NCI-H2196 treated with DMSO at 0.1 percent for 48 hours (cell line): Measurements from ENCODE around the gene TMEM178A.

Experiments used
- DNase-seq: peaks from one replicate; lab custom pipeline; 2025; ENCODE audit not compliant: unreplicated experiment; lab: John Stamatoyannopoulos, UW

TMEM178A gene

DNA sequence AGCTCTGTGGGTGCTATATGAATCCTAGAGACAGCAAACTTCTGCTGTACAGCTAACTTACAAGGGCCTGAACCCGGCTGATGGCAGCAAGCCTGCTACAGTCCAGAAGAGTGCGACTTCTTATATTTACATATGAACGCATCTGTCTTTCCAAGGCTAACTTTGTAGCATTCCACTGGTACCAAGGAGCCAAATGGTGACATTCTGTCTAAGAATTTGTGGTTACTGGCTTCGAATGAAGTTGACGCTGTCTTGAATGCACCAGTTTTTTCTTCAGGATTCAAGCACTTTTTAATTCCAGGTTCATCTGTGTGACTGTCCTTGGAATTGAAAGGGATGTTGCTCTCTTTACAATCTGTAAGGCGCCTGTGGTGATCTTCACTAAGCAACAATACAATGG is 70.9 kb downstream of the TMEM178A start:
- no peak for DNase-seq

GRCh38 chr2:39737661-39738060 is 71.9 kb downstream of the TMEM178A start:
- no peak for DNase-seq

GRCh38 chr2:39738936-39739335 is 73.2 kb downstream of the TMEM178A start:
- no peak for DNase-seq

- no peak for DNase-seq
Measured at GRCh38 chr2:39739386-39739785, 73.7 kb downstream of the TMEM178A start.

DNA sequence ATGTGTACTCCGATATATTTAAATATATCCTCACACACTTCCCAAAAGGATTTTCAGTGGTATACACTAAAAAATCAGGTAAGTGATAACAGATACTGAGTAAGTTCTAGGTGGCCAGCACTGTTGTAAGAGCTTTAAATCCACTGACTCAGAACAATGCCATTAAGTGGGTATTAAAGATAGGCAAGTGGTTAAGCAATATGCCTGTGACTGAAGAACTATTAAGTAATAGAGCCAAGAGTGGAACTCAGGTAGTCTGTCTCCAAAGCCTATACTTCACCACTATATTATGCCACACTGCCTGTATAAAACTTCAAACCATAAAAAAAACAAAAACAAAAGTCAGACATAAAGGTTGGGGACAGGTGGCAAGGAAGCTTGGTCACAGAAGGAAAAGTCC is 76.2 kb downstream of the TMEM178A start:
- DNase-seq, result no peak

GRCh38 chr2:39743269-39743776 is 77.6 kb downstream of the TMEM178A start:
- DNase-seq, result no peak

- no peak for DNase-seq
Measured at GRCh38 chr2:39755466-39755865, 89.7 kb downstream of the TMEM178A start.

GRCh38 chr2:39757156-39757555 is 91.4 kb downstream of the TMEM178A start:
- DNase-seq, result no peak

- no peak for DNase-seq
Measured at GRCh38 chr2:39762448-39762847, 96.7 kb downstream of the TMEM178A start.
